IMR-90 (cell line): Measurements from ENCODE around the gene ACYP2. TPM values are rescaled to one million over a fixed set of nuclear protein-coding genes. Genes with fewer than 3 reads are reported as not detected.

Experiments used
- ATAC-seq: fragments of 200-7000 bp; cut with Tn5 transposase; 2 replicates; pipeline ENCODE4 v1.9.1; 2020; ENCODE audit warnings: low read depth, mild to moderate bottlenecking, moderate library complexity
- BruUV-seq: library from RNA; stranded (reverse); fragments of 400-500 nt; replicated peaks from 2 replicates; lab custom pipeline; 2021; lab: Mats Ljungman, UMichigan
- CTCF ChIA-PET: fragments of 300-600 bp; formaldehyde crosslinking; extraction: SDS; loops from one replicate; lab custom pipeline; 2021; ENCODE audit warnings: antibody characterized with exemption; lab: Yijun Ruan, JAX
- POLR2A ChIA-PET: fragments of 300-600 bp; sonication (Branson Sonifier 250); formaldehyde crosslinking; loops from one replicate; lab custom pipeline; 2022; ENCODE audit warnings: antibody characterized with exemption; ENCODE audit not compliant: unreplicated experiment; lab: Charles Lee
- DNase-seq: peaks from one replicate; pipeline ENCODE4 v3.0.0; 2013
- H2AFZ ChIP-seq: replicated peaks from 2 replicates; pipeline ENCODE3; 2013; ENCODE audit warnings: low read length, mild to moderate bottlenecking; ENCODE audit not compliant: poor library complexity
- H2AK5ac ChIP-seq: 2 replicates; pipeline ENCODE4 v1.6.1; 2013; ENCODE audit warnings: low read depth, low read length, inconsistent platforms
- H2AK9ac ChIP-seq: replicated peaks from 2 replicates; pipeline ENCODE3; 2013; ENCODE audit warnings: mild to moderate bottlenecking, low read depth, low read length, moderate library complexity; ENCODE audit not compliant: poor library complexity
- H2BK120ac ChIP-seq: 2 replicates; pipeline ENCODE4 v1.6.1; 2013; ENCODE audit warnings: low read depth, low read length, inconsistent platforms
- H2BK15ac ChIP-seq: 3 replicates; pipeline ENCODE4 v1.6.1; 2013; ENCODE audit warnings: low read depth, low read length, inconsistent platforms
- H2BK20ac ChIP-seq: 2 replicates; pipeline ENCODE4 v1.6.1; 2013; ENCODE audit warnings: low read depth, mild to moderate bottlenecking, inconsistent platforms, low read length, moderate library complexity
- H2BK5ac ChIP-seq: 2 replicates; pipeline ENCODE4 v1.6.1; 2013; ENCODE audit warnings: mild to moderate bottlenecking, low read depth, low read length, inconsistent platforms; ENCODE audit not compliant: poor library complexity, severe bottlenecking
- H3K14ac ChIP-seq: replicated peaks from 2 replicates; pipeline ENCODE4 v1.6.1; 2013; ENCODE audit warnings: low read depth, low read length, inconsistent platforms
- H3K18ac ChIP-seq: 2 replicates; pipeline ENCODE4 v1.6.1; 2013; ENCODE audit warnings: low read depth, low read length, control low read depth
- H3K23ac ChIP-seq: 2 replicates; pipeline ENCODE4 v1.6.1; 2013; ENCODE audit warnings: low read depth, low read length, inconsistent platforms
- H3K27ac ChIP-seq: 2 replicates; pipeline ENCODE4 v1.5.1; 2013; ENCODE audit warnings: mild to moderate bottlenecking, control low read depth, low read length; ENCODE audit not compliant: insufficient read depth
- H3K27me3 ChIP-seq: 2 replicates; pipeline ENCODE4 v1.6.1; 2013; ENCODE audit warnings: low read length; ENCODE audit not compliant: control insufficient read depth, insufficient read depth
- H3K36me3 ChIP-seq: 2 replicates; pipeline ENCODE4 v1.6.1; 2013; ENCODE audit warnings: low read length, mixed read lengths; ENCODE audit not compliant: control insufficient read depth, insufficient read depth
- H3K4ac ChIP-seq: 2 replicates; pipeline ENCODE4 v1.6.1; 2013; ENCODE audit warnings: low read depth, low read length, inconsistent platforms
- H3K4me1 ChIP-seq: 2 replicates; pipeline ENCODE4 v1.6.1; 2013; ENCODE audit warnings: low read length, mixed read lengths; ENCODE audit not compliant: control insufficient read depth, insufficient read depth
- H3K4me2 ChIP-seq: 2 replicates; pipeline ENCODE4 v1.6.1; 2013; ENCODE audit warnings: low read depth, mild to moderate bottlenecking, control low read depth, low read length, moderate library complexity
- H3K4me3 ChIP-seq: 2 replicates; pipeline ENCODE4 v1.5.1; 2013; ENCODE audit warnings: low read depth, mild to moderate bottlenecking, control low read depth, low read length, moderate library complexity; ENCODE audit not compliant: insufficient read depth
- H3K56ac ChIP-seq: 2 replicates; pipeline ENCODE4 v1.6.1; 2013; ENCODE audit warnings: low read length, inconsistent platforms; ENCODE audit not compliant: insufficient read depth; ENCODE audit errors: extremely low read depth
- H3K79me1 ChIP-seq, 2 experiments: 2 replicates each; pipeline ENCODE4 v1.6.1; 2013; ENCODE audit warnings: low read length in 2 of 2, inconsistent platforms in 1 of 2, low read depth in 1 of 2
- H3K9ac ChIP-seq: 2 replicates; pipeline ENCODE4 v1.6.1; 2013; ENCODE audit warnings: low read depth, low read length, control low read depth
- H3K9me1 ChIP-seq: 2 replicates; pipeline ENCODE4 v1.6.1; 2013; ENCODE audit warnings: low read length, inconsistent platforms; ENCODE audit not compliant: insufficient read depth
- H3K9me3 ChIP-seq: 2 replicates; pipeline ENCODE4 v1.6.1; 2013; ENCODE audit warnings: low read length; ENCODE audit not compliant: control insufficient read depth, insufficient read depth
- H4K20me1 ChIP-seq: 2 replicates; pipeline ENCODE4 v1.6.1; 2013; ENCODE audit warnings: low read length, inconsistent platforms; ENCODE audit not compliant: insufficient read depth
- H4K5ac ChIP-seq: 2 replicates; pipeline ENCODE4 v1.6.1; 2013; ENCODE audit warnings: mild to moderate bottlenecking, low read depth, low read length, control low read depth
- H4K8ac ChIP-seq, 2 experiments: 2 replicates each; pipeline ENCODE4 v1.6.1; 2013; ENCODE audit warnings: low read depth in 2 of 2, low read length in 2 of 2, control low read depth in 1 of 2, inconsistent platforms in 1 of 2
- H4K91ac ChIP-seq: 2 replicates; pipeline ENCODE4 v1.6.1; 2013; ENCODE audit warnings: low read depth, low read length, inconsistent platforms; ENCODE audit not compliant: insufficient read depth
- BHLHE40 ChIP-seq: fragments of 150-350 bp; IDR thresholded peaks from 2 replicates; pipeline ENCODE4 v1.6.1; 2016; ENCODE audit warnings: mild to moderate bottlenecking, low read depth, low read length
- CEBPB ChIP-seq: IDR thresholded peaks from 2 replicates; pipeline ENCODE4 v1.6.1; 2012; ENCODE audit warnings: low read depth, low read length, improper control_type of control experiment
- CHD1 ChIP-seq: IDR thresholded peaks from 2 replicates; pipeline ENCODE4 v1.6.1; 2012; ENCODE audit warnings: low read depth, low read length, improper control_type of control experiment
- FOS ChIP-seq: fragments of 150-350 bp; IDR thresholded peaks from 2 replicates; pipeline ENCODE4 v1.6.1; 2016; ENCODE audit warnings: low read depth, low read length
- MAFK ChIP-seq: IDR thresholded peaks from 2 replicates; pipeline ENCODE4 v1.6.1; 2012; ENCODE audit warnings: low read depth, low read length, improper control_type of control experiment
- MAZ ChIP-seq: IDR thresholded peaks from 2 replicates; pipeline ENCODE4 v1.6.1; 2012; ENCODE audit warnings: low read depth, mild to moderate bottlenecking, low read length, improper control_type of control experiment, moderate library complexity, borderline replicate concordance
- RAD21 ChIP-seq: IDR thresholded peaks from 2 replicates; pipeline ENCODE4 v1.6.1; 2012; ENCODE audit warnings: low read length, improper control_type of control experiment
- RCOR1 ChIP-seq: IDR thresholded peaks from 2 replicates; pipeline ENCODE4 v1.6.1; 2012; ENCODE audit warnings: mild to moderate bottlenecking, low read length, improper control_type of control experiment; ENCODE audit not compliant: insufficient replicate concordance
- RFX5 ChIP-seq: IDR thresholded peaks from 2 replicates; pipeline ENCODE4 v1.8.0; 2012; ENCODE audit warnings: low read depth, mild to moderate bottlenecking, low read length, moderate library complexity
- SMC3 ChIP-seq: fragments of 150-350 bp; IDR thresholded peaks from 2 replicates; pipeline ENCODE4 v1.6.1; 2016; ENCODE audit warnings: low read depth, mild to moderate bottlenecking, antibody characterized with exemption, low read length, moderate library complexity
- WGBS, 2 experiments: methylation state at CpG; one replicate each; pipeline versions ENCODE4 v1.1.5 to v1.1.7; 2013; ENCODE audit warnings: missing lambda C conversion rate in 2 of 2; ENCODE audit not compliant: insufficient read length in 1 of 2; ENCODE audit errors: extremely low coverage in 2 of 2; 5-methylcytosine and 5-hydroxymethylcytosine counted together
- dilution Hi-C: fragments of 300-500 bp; cut with HindIII; formaldehyde crosslinking; loops from one replicate; pipeline ENCODE4 v1.14.3; 2018; ENCODE audit warnings: low sequenced_read_pairs; ENCODE audit not compliant: unreplicated experiment
- in situ Hi-C: fragments of 300-500 bp; cut with MboI; formaldehyde crosslinking; loops from 3 replicates; pipeline ENCODE4 v1.14.3; 2019; ENCODE audit warnings: low sequenced_read_pairs, inconsistent platforms, mixed read lengths
- intact Hi-C: fragments of 100-400 bp; cut with micrococcal nuclease; formaldehyde crosslinking; loops from 2 replicates; pipeline ENCODE4 v1.10.0; 2022
- polyA plus RNA-seq, 3 experiments: library from polyadenylated mRNA; depleted of rRNA; stranded (reverse); fragments of >200 nt; gene quantifications; 2 replicates each; pipeline ENCODE4 v1.2.3, GENCODE V29; 2012; ENCODE audit warnings: low replicate concordance in 1 of 3
- total RNA-seq: library from RNA; depleted of rRNA; stranded (reverse); fragments of >200 nt; gene quantifications from 2 replicates; pipeline ENCODE4 v1.2.3, GENCODE V29; 2012
- TF ChIP-seq, protein P1 (sequence below): fragments of 150-350 bp; IDR thresholded peaks from 2 replicates; pipeline ENCODE4 v1.6.1; 2017; ENCODE audit warnings: mild to moderate bottlenecking, antibody characterized with exemption, low read length, low read depth
- TF ChIP-seq, protein P2 (sequence below): fragments of 150-350 bp; IDR thresholded peaks from 2 replicates; pipeline ENCODE4 v1.6.1; 2016; ENCODE audit warnings: low read depth, mild to moderate bottlenecking, low read length, moderate library complexity, borderline replicate concordance
- TF ChIP-seq, protein P3 (sequence below): conservative IDR thresholded peaks from 2 replicates; pipeline ENCODE4 v1.5.1; 2012; ENCODE audit warnings: mild to moderate bottlenecking, low read depth, low read length, improper control_type of control experiment

ACYP2 gene
- total and polyA plus RNA-seq, 2 of the 4 experiments (the other 2 are of a cell fraction): 3.9 to 7.4 TPM

GRCh38 chr2:54143780-54144179 lies 28.4 kb downstream of the ACYP2 start:
- no peak for TF ChIP-seq MAFK
- TF ChIP-seq FOS: no peak
- no peak for TF ChIP-seq BHLHE40
- no peak for TF ChIP-seq RFX5
- no peak for TF ChIP-seq CHD1
- TF ChIP-seq RAD21: no peak
- TF ChIP-seq RCOR1: no peak
- TF ChIP-seq MAZ: no peak
- TF ChIP-seq CEBPB: no peak
- TF ChIP-seq, protein P1, sequence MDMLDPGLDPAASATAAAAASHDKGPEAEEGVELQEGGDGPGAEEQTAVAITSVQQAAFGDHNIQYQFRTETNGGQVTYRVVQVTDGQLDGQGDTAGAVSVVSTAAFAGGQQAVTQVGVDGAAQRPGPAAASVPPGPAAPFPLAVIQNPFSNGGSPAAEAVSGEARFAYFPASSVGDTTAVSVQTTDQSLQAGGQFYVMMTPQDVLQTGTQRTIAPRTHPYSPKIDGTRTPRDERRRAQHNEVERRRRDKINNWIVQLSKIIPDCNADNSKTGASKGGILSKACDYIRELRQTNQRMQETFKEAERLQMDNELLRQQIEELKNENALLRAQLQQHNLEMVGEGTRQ: no peak
- TF ChIP-seq, protein P2, sequence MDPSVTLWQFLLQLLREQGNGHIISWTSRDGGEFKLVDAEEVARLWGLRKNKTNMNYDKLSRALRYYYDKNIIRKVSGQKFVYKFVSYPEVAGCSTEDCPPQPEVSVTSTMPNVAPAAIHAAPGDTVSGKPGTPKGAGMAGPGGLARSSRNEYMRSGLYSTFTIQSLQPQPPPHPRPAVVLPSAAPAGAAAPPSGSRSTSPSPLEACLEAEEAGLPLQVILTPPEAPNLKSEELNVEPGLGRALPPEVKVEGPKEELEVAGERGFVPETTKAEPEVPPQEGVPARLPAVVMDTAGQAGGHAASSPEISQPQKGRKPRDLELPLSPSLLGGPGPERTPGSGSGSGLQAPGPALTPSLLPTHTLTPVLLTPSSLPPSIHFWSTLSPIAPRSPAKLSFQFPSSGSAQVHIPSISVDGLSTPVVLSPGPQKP: no peak
- no peak for TF ChIP-seq SMC3
- TF ChIP-seq, protein P3, sequence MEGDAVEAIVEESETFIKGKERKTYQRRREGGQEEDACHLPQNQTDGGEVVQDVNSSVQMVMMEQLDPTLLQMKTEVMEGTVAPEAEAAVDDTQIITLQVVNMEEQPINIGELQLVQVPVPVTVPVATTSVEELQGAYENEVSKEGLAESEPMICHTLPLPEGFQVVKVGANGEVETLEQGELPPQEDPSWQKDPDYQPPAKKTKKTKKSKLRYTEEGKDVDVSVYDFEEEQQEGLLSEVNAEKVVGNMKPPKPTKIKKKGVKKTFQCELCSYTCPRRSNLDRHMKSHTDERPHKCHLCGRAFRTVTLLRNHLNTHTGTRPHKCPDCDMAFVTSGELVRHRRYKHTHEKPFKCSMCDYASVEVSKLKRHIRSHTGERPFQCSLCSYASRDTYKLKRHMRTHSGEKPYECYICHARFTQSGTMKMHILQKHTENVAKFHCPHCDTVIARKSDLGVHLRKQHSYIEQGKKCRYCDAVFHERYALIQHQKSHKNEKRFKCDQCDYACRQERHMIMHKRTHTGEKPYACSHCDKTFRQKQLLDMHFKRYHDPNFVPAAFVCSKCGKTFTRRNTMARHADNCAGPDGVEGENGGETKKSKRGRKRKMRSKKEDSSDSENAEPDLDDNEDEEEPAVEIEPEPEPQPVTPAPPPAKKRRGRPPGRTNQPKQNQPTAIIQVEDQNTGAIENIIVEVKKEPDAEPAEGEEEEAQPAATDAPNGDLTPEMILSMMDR: no peak
- WGBS, 2 experiments: no CpG with 5 or more reads among the region's 2 CpGs
- H3K9me1 ChIP-seq: no peaks in the 10 kb centered on the region
- H2AK9ac ChIP-seq: no peak overlapping the region
- no peak overlapping the region for H2AFZ ChIP-seq
- dilution Hi-C loops (no loop called here), intact Hi-C loops (no loop called here), in situ Hi-C loops (loop anchor here (25.0 kb wide), 1 partner anchor 1044 kb away; no protein-coding TSS in a partner anchor)
- no peak overlapping the region for H3K4me3 ChIP-seq
- no peak overlapping the region for H3K4ac ChIP-seq
- no peak overlapping the region for H4K8ac ChIP-seq
- no peak overlapping the region for H3K27ac ChIP-seq
- H3K18ac ChIP-seq: no peak overlapping the region
- DNase-seq (no peak), ATAC-seq (no peak)
- peaks cover 1% of the 10 kb centered on the region; the same call in 1 of the 2 replicates for H3K36me3 ChIP-seq
- BruUV-seq: no TSS peak
- H3K9me3 ChIP-seq: no peaks in the 10 kb centered on the region
- no peak overlapping the region for H3K9ac ChIP-seq
- ChIA-PET CTCF (no interaction called here), POLR2A (no interaction called here)
- no peaks in the 10 kb centered on the region for H4K20me1 ChIP-seq
- H2BK20ac ChIP-seq: no peak overlapping the region
- H3K4me2 ChIP-seq: no peak overlapping the region
- no peak overlapping the region for H3K23ac ChIP-seq
- no peak overlapping the region for H2BK15ac ChIP-seq
- no peak overlapping the region for H2BK5ac ChIP-seq
- no peaks in the 10 kb centered on the region for H3K4me1 ChIP-seq
- H3K14ac ChIP-seq: no peak overlapping the region
- H4K5ac ChIP-seq: no peak overlapping the region
- H4K91ac ChIP-seq: no peak overlapping the region
- H3K79me1 ChIP-seq: no peaks in the 10 kb centered on the region; a peak in 1 of 4 replicates
- H2BK120ac ChIP-seq: no peak overlapping the region
- no peak overlapping the region for H3K56ac ChIP-seq
- H2AK5ac ChIP-seq: no peak overlapping the region
- H3K27me3 ChIP-seq: no peaks in the 10 kb centered on the region
